GM23338 (cell line): ENCODE results near the gene SYVN1. TPM values are rescaled to one million over a fixed set of nuclear protein-coding genes. Genes with fewer than 3 reads are reported as not detected.

Experiments
- ATAC-seq: fragments of 200-7000 bp; cut with Tn5 transposase; 3 replicates; pipeline ENCODE4 v1.9.1; 2020
- DNase-seq: peaks from one replicate; pipeline ENCODE4 v3.0.0-alpha.2; 2015; ENCODE audit warnings: low spot score
- H2AFZ ChIP-seq: fragments of 200-600 bp; sonication (generic); 2 replicates; pipeline ENCODE4 v1.8.0; 2016; ENCODE audit warnings: antibody characterized with exemption, mild to moderate bottlenecking, moderate library complexity
- H3F3A ChIP-seq: fragments of 200-600 bp; sonication (generic); replicated peaks from 2 replicates; pipeline ENCODE4 v1.8.0; 2017; ENCODE audit warnings: antibody characterized with exemption, mixed run types, low read depth
- H3K27ac ChIP-seq: fragments of 200-600 bp; sonication (generic); 2 replicates; pipeline ENCODE4 v1.6.1; 2016; ENCODE audit warnings: low read depth
- H3K27me3 ChIP-seq: fragments of 200-600 bp; sonication (generic); 2 replicates; pipeline ENCODE4 v1.8.0; 2016; ENCODE audit warnings: mild to moderate bottlenecking, mixed run types, moderate library complexity; ENCODE audit not compliant: insufficient read depth
- H3K36me3 ChIP-seq: fragments of 200-600 bp; sonication (generic); 2 replicates; pipeline ENCODE4 v1.8.0; 2016; ENCODE audit warnings: mild to moderate bottlenecking; ENCODE audit not compliant: insufficient read depth
- H3K4me1 ChIP-seq: fragments of 200-600 bp; sonication (generic); 2 replicates; pipeline ENCODE4 v1.8.0; 2016; ENCODE audit warnings: mild to moderate bottlenecking, moderate library complexity; ENCODE audit not compliant: insufficient read depth
- H3K4me2 ChIP-seq: fragments of 200-600 bp; sonication (generic); 2 replicates; pipeline ENCODE4 v1.7.1; 2017; ENCODE audit warnings: mixed run types
- H3K4me3 ChIP-seq: fragments of 200-600 bp; sonication (generic); 2 replicates; pipeline ENCODE4 v1.6.1; 2016; ENCODE audit warnings: mixed run types
- H3K79me2 ChIP-seq: fragments of 200-600 bp; sonication (generic); replicated peaks from 2 replicates; pipeline ENCODE4 v1.8.0; 2017; ENCODE audit warnings: mild to moderate bottlenecking; ENCODE audit not compliant: insufficient read depth
- H3K9me2 ChIP-seq: fragments of 200-600 bp; sonication (generic); 2 replicates; pipeline ENCODE4 v1.8.0; 2017; ENCODE audit not compliant: insufficient read depth
- H4K20me1 ChIP-seq: fragments of 200-600 bp; sonication (generic); replicated peaks from 2 replicates; pipeline ENCODE4 v1.8.0; 2017; ENCODE audit warnings: mild to moderate bottlenecking; ENCODE audit not compliant: insufficient read depth
- H3K27ac Mint-ChIP-seq: 2 replicates; pipeline ENCODE4 v1.8.0; 2020; ENCODE audit warnings: inconsistent platforms, mild to moderate bottlenecking, moderate library complexity, mixed read lengths
- H3K27me3 Mint-ChIP-seq: 3 replicates; pipeline ENCODE4 v1.8.0; 2022; ENCODE audit warnings: low read depth, mild to moderate bottlenecking, moderate library complexity, mixed read lengths, inconsistent platforms; ENCODE audit not compliant: insufficient read depth, poor library complexity
- H3K36me3 Mint-ChIP-seq: 3 replicates; pipeline ENCODE4 v1.8.0; 2021; ENCODE audit warnings: low read depth, mild to moderate bottlenecking, inconsistent platforms, moderate library complexity, mixed read lengths
- H3K4me1 Mint-ChIP-seq: 3 replicates; pipeline ENCODE4 v1.8.0; 2020; ENCODE audit warnings: mild to moderate bottlenecking, inconsistent platforms, mixed read lengths
- H3K4me3 Mint-ChIP-seq: 3 replicates; pipeline ENCODE4 v1.8.0; 2021; ENCODE audit warnings: moderate library complexity, mild to moderate bottlenecking, inconsistent platforms, mixed read lengths
- H3K9me3 Mint-ChIP-seq: 3 replicates; pipeline ENCODE4 v1.8.0; 2020; ENCODE audit warnings: moderate library complexity, mild to moderate bottlenecking, inconsistent platforms, mixed read lengths
- CREB1 ChIP-seq: fragments of 250-450 bp; sonication (Bioruptor Pico); IDR thresholded peaks from 2 replicates; pipeline ENCODE4 v1.5.0; 2020; ENCODE audit warnings: low read depth, mild to moderate bottlenecking, moderate library complexity
- ETS1 ChIP-seq: IDR thresholded peaks from 2 replicates; pipeline ENCODE4 v1.6.1; 2016; ENCODE audit warnings: antibody characterized with exemption
- EZH2 ChIP-seq: fragments of 200-600 bp; sonication (generic); IDR thresholded peaks from one replicate; pipeline ENCODE4 v1.8.0; 2017; ENCODE audit warnings: antibody characterized with exemption, mild to moderate bottlenecking, low read depth; ENCODE audit not compliant: unreplicated experiment
- EZH2phosphoT487 ChIP-seq: fragments of 200-600 bp; sonication (generic); IDR thresholded peaks from one replicate; pipeline ENCODE4 v1.8.1; 2018; ENCODE audit warnings: antibody characterized with exemption; ENCODE audit not compliant: unreplicated experiment
- JUNB ChIP-seq: IDR thresholded peaks from one replicate; pipeline ENCODE4 v1.6.1; 2016; ENCODE audit warnings: antibody characterized with exemption; ENCODE audit not compliant: unreplicated experiment
- NANOG ChIP-seq: IDR thresholded peaks from 2 replicates; pipeline ENCODE4 v1.6.1; 2016; ENCODE audit warnings: antibody characterized with exemption, borderline replicate concordance
- POLR2AphosphoS5 ChIP-seq: IDR thresholded peaks from 2 replicates; pipeline ENCODE4 v1.6.1; 2016; ENCODE audit warnings: antibody characterized with exemption, low read depth
- REST ChIP-seq: IDR thresholded peaks from one replicate; pipeline ENCODE4 v1.6.1; 2018; ENCODE audit warnings: antibody characterized with exemption; ENCODE audit not compliant: unreplicated experiment
- STAT1 ChIP-seq: IDR thresholded peaks from one replicate; pipeline ENCODE4 v1.6.1; 2016; ENCODE audit warnings: antibody characterized with exemption; ENCODE audit not compliant: unreplicated experiment
- ZNF114 ChIP-seq: fragments of 250-450 bp; sonication (Bioruptor Pico); IDR thresholded peaks from 2 replicates; pipeline ENCODE4 v1.5.0; 2020; ENCODE audit warnings: mild to moderate bottlenecking, moderate library complexity
- ZNF331 ChIP-seq: fragments of 250-450 bp; sonication (Bioruptor Pico); IDR thresholded peaks from 2 replicates; pipeline ENCODE4 v1.5.0; 2020; ENCODE audit warnings: low read depth, mild to moderate bottlenecking, moderate library complexity
- polyA plus RNA-seq: library from polyadenylated mRNA; unstranded; fragments of >200 nt; fragmentation: Nextera tagmentation; extraction: Ambion mirVana; gene quantifications from 2 replicates; pipeline ENCODE4 v1.2.1, GENCODE V29; 2016
- total RNA-seq: library from RNA; depleted of rRNA; stranded (reverse); fragments of >200 nt; shearing (Covaris generic); gene quantifications from 2 replicates; pipeline ENCODE4 v1.2.3, GENCODE V29; 2014
- TF ChIP-seq, protein P1 (sequence below), 2 experiments: fragments of 200-600 bp in 1 of 2; sonication (generic) in 1 of 2; conservative IDR thresholded peaks; 2 replicates each; pipeline versions ENCODE4 v1.5.1 to v1.6.1; 2016 to 2017; ENCODE audit warnings: antibody characterized with exemption in 2 of 2, low read depth in 2 of 2, mild to moderate bottlenecking in 2 of 2, moderate library complexity in 1 of 2

Gene SYVN1
- total and polyA plus RNA-seq, 2 experiments from 2014 or later = 13.8 to 28.7 TPM

GRCh38 chr11:65167656-65168055, 33.3 kb upstream of the SYVN1 start:
- ATAC-seq = no peak
- Mint-ChIP-seq H3K36me3 (no peaks in the 10 kb centered on the region), H3K4me3 (no peak overlapping the region), H3K4me1 (peaks cover 14% of the 10 kb centered on the region), H3K9me3 (no peaks in the 10 kb centered on the region), H3K27me3 (peaks cover 10% of the 10 kb centered on the region), H3K27ac (no peak overlapping the region)
- Histone ChIP-seq H3F3A (no peaks in the 10 kb centered on the region), H2AFZ (no peak overlapping the region), H3K9me2 (no peaks in the 10 kb centered on the region), H3K27ac (no peak overlapping the region), H3K27me3 (no peaks in the 10 kb centered on the region), H3K4me2 (no peak overlapping the region), H3K4me3 (no peak overlapping the region), H3K36me3 (no peaks in the 10 kb centered on the region), H4K20me1 (no peaks in the 10 kb centered on the region), H3K79me2 (no peaks in the 10 kb centered on the region), H3K4me1 (peaks cover 4% of the 10 kb centered on the region)
- no peak for TF ChIP-seq EZH2
- TF ChIP-seq NANOG = no peak
- TF ChIP-seq EZH2phosphoT487 = no peak
- TF ChIP-seq JUNB = no peak
- DNase-seq = no peak

DNA sequence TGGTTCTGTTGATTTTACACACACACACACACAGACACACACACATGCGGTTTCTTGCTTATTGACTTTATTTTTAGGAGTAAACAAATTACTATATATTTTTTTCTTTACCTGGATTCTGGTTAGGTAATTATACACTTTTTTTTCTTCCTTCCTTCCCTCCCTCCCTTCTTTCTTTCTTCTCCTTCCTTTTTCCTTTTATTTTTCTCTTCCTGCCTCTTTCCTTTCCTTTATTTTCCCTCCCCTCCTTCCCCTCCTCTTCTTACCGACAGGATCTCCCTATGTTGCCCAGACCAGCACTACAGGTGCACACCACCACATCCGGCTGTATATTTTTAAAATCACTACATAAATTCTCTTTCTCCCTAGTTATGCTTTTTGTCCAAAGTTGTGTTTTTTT, 32.6 kb upstream of the SYVN1 start:
- no peak for DNase-seq
- H3K9me3 Mint-ChIP-seq = no peaks in the 10 kb centered on the region
- peaks cover 10% of the 10 kb centered on the region for H3K27me3 Mint-ChIP-seq
- no peak for TF ChIP-seq REST
- TF ChIP-seq ZNF331 (CRISPR knock-in tag) = no peak
- no peak for TF ChIP-seq STAT1
- no peak for TF ChIP-seq ZNF114 (CRISPR knock-in tag)
- no peak for TF ChIP-seq JUNB
- no peak for TF ChIP-seq ETS1
- TF ChIP-seq, protein P1, sequence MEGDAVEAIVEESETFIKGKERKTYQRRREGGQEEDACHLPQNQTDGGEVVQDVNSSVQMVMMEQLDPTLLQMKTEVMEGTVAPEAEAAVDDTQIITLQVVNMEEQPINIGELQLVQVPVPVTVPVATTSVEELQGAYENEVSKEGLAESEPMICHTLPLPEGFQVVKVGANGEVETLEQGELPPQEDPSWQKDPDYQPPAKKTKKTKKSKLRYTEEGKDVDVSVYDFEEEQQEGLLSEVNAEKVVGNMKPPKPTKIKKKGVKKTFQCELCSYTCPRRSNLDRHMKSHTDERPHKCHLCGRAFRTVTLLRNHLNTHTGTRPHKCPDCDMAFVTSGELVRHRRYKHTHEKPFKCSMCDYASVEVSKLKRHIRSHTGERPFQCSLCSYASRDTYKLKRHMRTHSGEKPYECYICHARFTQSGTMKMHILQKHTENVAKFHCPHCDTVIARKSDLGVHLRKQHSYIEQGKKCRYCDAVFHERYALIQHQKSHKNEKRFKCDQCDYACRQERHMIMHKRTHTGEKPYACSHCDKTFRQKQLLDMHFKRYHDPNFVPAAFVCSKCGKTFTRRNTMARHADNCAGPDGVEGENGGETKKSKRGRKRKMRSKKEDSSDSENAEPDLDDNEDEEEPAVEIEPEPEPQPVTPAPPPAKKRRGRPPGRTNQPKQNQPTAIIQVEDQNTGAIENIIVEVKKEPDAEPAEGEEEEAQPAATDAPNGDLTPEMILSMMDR (conservative IDR thresholded peaks at IDR 0.05; ENCODE audit: low read depth in 2 of 2) = no peak
- no peak for TF ChIP-seq EZH2
- TF ChIP-seq POLR2AphosphoS5 = no peak
- TF ChIP-seq CREB1 (CRISPR knock-in tag) = no peak
- TF ChIP-seq EZH2phosphoT487 = no peak

More for the DNA sequence above, 32.6 kb upstream of the SYVN1 start:
- Mint-ChIP-seq H3K36me3 (no peaks in the 10 kb centered on the region), H3K27ac (no peak overlapping the region), H3K4me1 (peaks cover 14% of the 10 kb centered on the region), H3K4me3 (no peak overlapping the region)
- Histone ChIP-seq H3K9me2 (no peaks in the 10 kb centered on the region), H3K4me3 (no peak overlapping the region), H3F3A (no peaks in the 10 kb centered on the region), H3K4me1 (peaks cover 4% of the 10 kb centered on the region), H3K27me3 (no peaks in the 10 kb centered on the region), H3K27ac (no peak overlapping the region), H4K20me1 (no peaks in the 10 kb centered on the region), H3K4me2 (no peak overlapping the region), H3K36me3 (no peaks in the 10 kb centered on the region), H3K79me2 (no peaks in the 10 kb centered on the region), H2AFZ (peak overlapping the region; percentile 100; the same call in 1 of the 2 replicates)
- ATAC-seq = no peak
